NCI-H460 (cell line): ENCODE measurements around the gene UTF1. TPM values are rescaled to one million over a fixed set of nuclear protein-coding genes. Genes with fewer than 3 reads are reported as not detected.

ENCODE experiments used
- DNase-seq: peaks from one replicate; pipeline ENCODE4 v3.0.0-alpha.2; 2016; ENCODE audit warnings: low read depth; ENCODE audit errors: extremely low read depth
- total RNA-seq: library from RNA; depleted of rRNA; stranded (reverse); fragments of >200 nt; shearing (Covaris generic); gene quantifications from 2 replicates; pipeline ENCODE4 v1.2.3, GENCODE V29; 2014; rRNA removed

The UTF1 gene
- total RNA-seq, 1 experiment from 2014 or later = not detected

GRCh38 chr10:133276100-133276434, 46.0 kb downstream of the UTF1 start:
- DNase-seq = no peak

- no peak for DNase-seq
These were observed 46.6 kb downstream of the UTF1 start, which contains the start of gene ADAM8 for GRCh38 chr10:133276435-133277201. Gene ADAM8, minus strand, starts transcription at chr10:133276868. Its CDS starts 51 bp downstream, at chr10:133276817.

- no peak for DNase-seq
These were observed 47.4 kb downstream of the UTF1 start for GRCh38 chr10:133277277-133277992.

- DNase-seq = no peak
These were observed 48.1 kb downstream of the UTF1 start for GRCh38 chr10:133277993-133278576.

- DNase-seq = peak; percentile 77
These were observed 48.7 kb downstream of the UTF1 start for GRCh38 chr10:133278577-133279265.

GRCh38 chr10:133279326-133280226, 49.6 kb downstream of the UTF1 start:
- no peak for DNase-seq

- DNase-seq = no peak
These were observed 50.5 kb downstream of the UTF1 start for GRCh38 chr10:133280391-133281059.

GRCh38 chr10:133281084-133281483, 51.1 kb downstream of the UTF1 start:
- DNase-seq = no peak

Other genes starting within 250 kb of the UTF1 start
- gene ADGRA1, start 142.3 kb upstream of the UTF1 start, total RNA-seq = not detected in 2 replicates
- gene KNDC1, start 70.0 kb upstream of the UTF1 start, total RNA-seq = 0.09 and 1.1 TPM in 2 replicates
- not detected in 2 replicates for gene VENTX, start 7.6 kb downstream of the UTF1 start, total RNA-seq
- 2.5 and 3.7 TPM in 2 replicates for gene ADAM8, start 46.7 kb downstream of the UTF1 start, total RNA-seq
- gene TUBGCP2, start 78.7 kb downstream of the UTF1 start, total RNA-seq = 52.9 and 55.9 TPM in 2 replicates
- gene ZNF511, start 78.7 kb downstream of the UTF1 start, total RNA-seq = 50.4 and 56.6 TPM in 2 replicates
- 0.20 TPM in 1 of 2 replicates, not detected in the other for gene CALY, start 106.7 kb downstream of the UTF1 start, total RNA-seq
- not detected in 2 replicates for gene PRAP1, start 117.2 kb downstream of the UTF1 start, total RNA-seq
- gene FUOM, start 127.8 kb downstream of the UTF1 start, total RNA-seq = 5.0 and 7.2 TPM in 2 replicates
- gene ECHS1, start 143.1 kb downstream of the UTF1 start, total RNA-seq = 108 and 109 TPM in 2 replicates
- 1.1 and 1.6 TPM in 2 replicates for gene PAOX, start 149.0 kb downstream of the UTF1 start, total RNA-seq
- 16.6 and 27.1 TPM in 2 replicates for gene MTG1, start 163.9 kb downstream of the UTF1 start, total RNA-seq
- not detected in 2 replicates for gene SPRN, start 194.4 kb downstream of the UTF1 start, total RNA-seq
- 0.92 and 1.2 TPM in 2 replicates for gene SCART1, start 223.7 kb downstream of the UTF1 start, total RNA-seq